Panc1 (cell line): ENCODE data around the gene RPL10A. TPM values are rescaled to one million over a fixed set of nuclear protein-coding genes. Genes with fewer than 3 reads are reported as not detected.

Source experiments
- ATAC-seq: fragments of 200-7000 bp; cut with Tn5 transposase; 2 replicates; pipeline ENCODE4 v1.9.1; 2020; ENCODE audit warnings: mild to moderate bottlenecking, moderate library complexity
- BruUV-seq: library from RNA; stranded (reverse); fragments of 400-500 nt; replicated peaks from 2 replicates; lab custom pipeline; 2021; lab: Mats Ljungman, UMichigan
- CTCF ChIA-PET: fragments of 300-600 bp; sonication (Branson Sonifier 250); formaldehyde crosslinking; loops from one replicate; lab custom pipeline; 2022; ENCODE audit warnings: antibody characterized with exemption; lab: Charles Lee
- POLR2A ChIA-PET: fragments of 300-600 bp; sonication (Branson Sonifier 250); formaldehyde crosslinking; loops from one replicate; lab custom pipeline; 2022; ENCODE audit warnings: antibody characterized with exemption; lab: Charles Lee
- DNase-seq: peaks from one replicate; pipeline ENCODE4 v3.0.0-alpha.2; 2010; ENCODE audit warnings: low read depth, low spot score
- H3K27ac ChIP-seq: 2 replicates; pipeline ENCODE4 v1.5.1; 2011; ENCODE audit warnings: mild to moderate bottlenecking, low read length, inconsistent platforms
- H3K27me3 ChIP-seq: fragments of 200-500 bp; sonication (Bioruptor generic); 2 replicates; pipeline ENCODE4 v1.6.0; 2014; ENCODE audit warnings: low read length, inconsistent platforms; ENCODE audit not compliant: control insufficient read depth, insufficient read depth
- H3K36me3 ChIP-seq: fragments of 200-500 bp; sonication (Bioruptor generic); 2 replicates; pipeline ENCODE4 v1.5.1; 2014; ENCODE audit warnings: inconsistent platforms, mild to moderate bottlenecking, low read length, moderate library complexity; ENCODE audit not compliant: control insufficient read depth, insufficient read depth
- H3K4me1 ChIP-seq: 2 replicates; pipeline ENCODE4 v1.5.1; 2011; ENCODE audit warnings: inconsistent platforms, mild to moderate bottlenecking, low read length, moderate library complexity; ENCODE audit not compliant: control insufficient read depth, insufficient read depth
- H3K4me3 ChIP-seq, 2 experiments: 2 replicates each; pipeline ENCODE4 v1.5.1; 2011 to 2012; ENCODE audit warnings: low read depth in 2 of 2, low read length in 2 of 2, mild to moderate bottlenecking in 2 of 2, inconsistent platforms in 1 of 2, moderate library complexity in 1 of 2
- H3K9me3 ChIP-seq: fragments of 200-500 bp; sonication (Bioruptor generic); 2 replicates; pipeline ENCODE4 v1.5.1; 2014; ENCODE audit warnings: low read depth, mild to moderate bottlenecking, inconsistent platforms, low read length, moderate library complexity; ENCODE audit not compliant: control insufficient read depth, insufficient read depth
- CTCF ChIP-seq: fragments of 450-650 bp; IDR thresholded peaks from 2 replicates; pipeline ENCODE4 v1.5.1; 2017; ENCODE audit warnings: mild to moderate bottlenecking
- POLR2AphosphoS5 ChIP-seq: IDR thresholded peaks from 2 replicates; pipeline ENCODE4 v1.6.1; 2012; ENCODE audit warnings: mild to moderate bottlenecking, low read depth, low read length, moderate library complexity
- REST ChIP-seq, 2 experiments: IDR thresholded peaks; 2 replicates each; pipeline ENCODE4 v1.6.1; 2011 to 2012; ENCODE audit warnings: low read depth in 2 of 2, control low read depth in 1 of 2, low read length in 1 of 2, mild to moderate bottlenecking in 1 of 2, moderate library complexity in 1 of 2; ENCODE audit not compliant: insufficient read depth in 1 of 2
- SIN3A ChIP-seq: IDR thresholded peaks from 2 replicates; pipeline ENCODE4 v1.6.1; 2012; ENCODE audit warnings: low read depth, mild to moderate bottlenecking, low read length, moderate library complexity, borderline replicate concordance; ENCODE audit not compliant: insufficient read depth
- TCF7L2 ChIP-seq: IDR thresholded peaks from 2 replicates; pipeline ENCODE4 v1.6.1; 2011; ENCODE audit warnings: mild to moderate bottlenecking, low read depth, low read length, inconsistent platforms
- in situ Hi-C: cut with HindIII; loops from 2 replicates; pipeline ENCODE4 v1.10.0; 2016; ENCODE audit warnings: low sequenced_read_pairs, low pct_unique_long_range_greater_than_20kb
- intact Hi-C: fragments of 100-400 bp; cut with micrococcal nuclease; formaldehyde crosslinking; loops from one replicate; pipeline ENCODE4 v1.10.0; 2022; ENCODE audit not compliant: unreplicated experiment
- total RNA-seq: library from RNA; stranded (reverse); gene quantifications from one replicate; pipeline ENCODE4 v1.2.1, GENCODE V29; 2021; ENCODE audit not compliant: unreplicated experiment

RPL10A gene
- total RNA-seq, 1 experiment from 2014 or later = 732 TPM

- Histone ChIP-seq H3K27ac (no peak overlapping the region), H3K9me3 (no peaks in the 10 kb centered on the region), H3K4me1 (no peaks in the 10 kb centered on the region), H3K4me3 (no peak overlapping the region), H3K36me3 (no peaks in the 10 kb centered on the region), H3K27me3 (no peaks in the 10 kb centered on the region)
- CTCF ChIA-PET = no interaction called here
- TF ChIP-seq CTCF (no peak), SIN3A (no peak), POLR2AphosphoS5 (no peak), TCF7L2 (no peak), REST (IDR thresholded peaks at IDR 0.05; ENCODE audit: insufficient read depth in 1 of 2, low read depth in 2 of 2, low read length in 1 of 2) (no peak)
- intact Hi-C loops (no loop called here), in situ Hi-C loops (no loop called here)
- POLR2A ChIA-PET = no interaction called here
- no peak for ATAC-seq
- no TSS peak for BruUV-seq
- no peak for DNase-seq
These were observed 26.6 kb upstream of the RPL10A start for GRCh38 chr6:35441642-35442041.

GRCh38 chr6:35442693-35443092 is 25.5 kb upstream of the RPL10A start:
- TF ChIP-seq TCF7L2 (no peak), REST (IDR thresholded peaks at IDR 0.05; ENCODE audit: insufficient read depth in 1 of 2, low read depth in 2 of 2, low read length in 1 of 2) (no peak), CTCF (no peak), POLR2AphosphoS5 (no peak), SIN3A (no peak)
- ChIA-PET POLR2A (no interaction called here), CTCF (interaction anchor here (0.6 kb wide), 1 partner anchor 312 kb away, joined by 8 read pairs; no protein-coding TSS in a partner anchor)
- H3K4me1 ChIP-seq = no peaks in the 10 kb centered on the region
- no peaks in the 10 kb centered on the region for H3K36me3 ChIP-seq
- ATAC-seq (no peak), DNase-seq (no peak)
- H3K4me3 ChIP-seq = no peak overlapping the region
- H3K9me3 ChIP-seq = no peaks in the 10 kb centered on the region
- intact Hi-C loops = no loop called here
- in situ Hi-C loops = no loop called here
- H3K27me3 ChIP-seq = no peaks in the 10 kb centered on the region
- no peak overlapping the region for H3K27ac ChIP-seq
- BruUV-seq = no TSS peak
